HK-2 (cell line): Measurements from ENCODE around the gene TSHZ2.

Source experiments
- DNase-seq: peaks from one replicate; pipeline ENCODE4 v3.0.0-alpha.2; 2018; ENCODE audit not compliant: unreplicated experiment

TSHZ2 gene

GRCh38 chr20:53208110-53208832 lies 236.1 kb downstream of the TSHZ2 start:
- no peak for DNase-seq

- no peak for DNase-seq
Observed at GRCh38 chr20:53210041-53210440, 237.9 kb downstream of the TSHZ2 start.

GRCh38 chr20:53210931-53211330 lies 238.8 kb downstream of the TSHZ2 start:
- DNase-seq, result no peak

- no peak for DNase-seq
Observed at GRCh38 chr20:53212018-53212417, 239.9 kb downstream of the TSHZ2 start.

GRCh38 chr20:53214392-53214791 lies 242.2 kb downstream of the TSHZ2 start:
- no peak for DNase-seq

- DNase-seq, result no peak
Observed at GRCh38 chr20:53215166-53215565, 243.0 kb downstream of the TSHZ2 start.

- no peak for DNase-seq
Observed at GRCh38 chr20:53216478-53216855, 244.3 kb downstream of the TSHZ2 start.

GRCh38 chr20:53216856-53217576 lies 244.9 kb downstream of the TSHZ2 start:
- peak; percentile 68 for DNase-seq

GRCh38 chr20:53220482-53221307 lies 248.5 kb downstream of the TSHZ2 start:
- no peak for DNase-seq

GRCh38 chr20:53221731-53222130 lies 249.6 kb downstream of the TSHZ2 start:
- DNase-seq, result no peak

GRCh38 chr20:53222416-53222815 lies 250.3 kb downstream of the TSHZ2 start:
- no peak for DNase-seq

GRCh38 chr20:53222932-53223331 lies 250.8 kb downstream of the TSHZ2 start:
- DNase-seq, result no peak

- DNase-seq, result no peak
Observed at GRCh38 chr20:53223626-53224172, 251.5 kb downstream of the TSHZ2 start.

- DNase-seq, result no peak
Observed at GRCh38 chr20:53224851-53225250, 252.7 kb downstream of the TSHZ2 start.

- DNase-seq, result no peak
Observed at GRCh38 chr20:53226826-53227225, 254.7 kb downstream of the TSHZ2 start.

GRCh38 chr20:53227523-53227922 lies 255.4 kb downstream of the TSHZ2 start:
- no peak for DNase-seq

GRCh38 chr20:53231061-53231460 lies 258.9 kb downstream of the TSHZ2 start:
- no peak for DNase-seq

GRCh38 chr20:53237461-53237860 lies 265.3 kb downstream of the TSHZ2 start:
- no peak for DNase-seq

GRCh38 chr20:53238121-53238660 lies 266.0 kb downstream of the TSHZ2 start:
- no peak for DNase-seq

GRCh38 chr20:53243152-53243551 lies 271.0 kb downstream of the TSHZ2 start:
- no peak for DNase-seq

- no peak for DNase-seq
Observed at GRCh38 chr20:53244711-53245110, 272.6 kb downstream of the TSHZ2 start.

GRCh38 chr20:53245574-53245973 lies 273.4 kb downstream of the TSHZ2 start:
- DNase-seq, result no peak
